Measurements from ENCODE around the gene PLA2G2D.

DNA sequence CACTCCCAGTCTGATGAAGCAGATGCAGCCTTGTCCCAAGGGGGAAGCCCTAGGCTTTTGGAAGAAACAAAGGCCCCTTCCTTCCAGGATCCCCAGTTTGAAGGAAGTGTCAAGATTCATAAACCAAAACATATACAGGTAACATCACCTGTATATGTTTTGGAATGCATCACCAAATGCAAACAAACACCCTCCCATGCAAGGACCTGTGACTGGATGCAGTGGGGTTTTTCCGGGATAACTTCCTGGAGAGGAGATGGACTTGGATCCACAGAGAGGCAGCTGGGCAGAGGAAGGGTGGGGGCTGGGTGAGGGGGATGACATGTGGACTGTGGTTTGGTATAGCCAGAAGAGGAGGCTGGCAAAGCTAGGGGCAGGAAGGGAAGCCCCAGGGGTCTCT, 18.3 kb upstream of the PLA2G2D start:
- TF ChIP-seq RARB (CRISPR knock-in tag; IDR thresholded peaks at IDR 0.05) (no peak), TCF4 (CRISPR knock-in tag; IDR thresholded peaks at IDR 0.05; ENCODE audit: borderline replicate concordance) (no peak)
